IPS-11a (cell line): ENCODE results near the gene B3GNT2.
"Not testable (repeated sequence)": the region's sequence is repeated elsewhere in the genome, so short reads cannot be mapped to it uniquely, and the experiment has no call there.

ENCODE experiments used
- H3K4me3 ChIP-seq: one replicate; pipeline ENCODE4 v1.5.1; 2013; ENCODE audit warnings: low read depth, low read length, control low read depth

Gene B3GNT2

GRCh38 chr2:62195421-62196277 is at the start of gene B3GNT2:
TSS of gene B3GNT2 (plus strand) at chr2:62196115. CDS start at chr2:62222221, 26,106 bp downstream.
- peak within 1 kb of the TSS; percentile 81 for H3K4me3 ChIP-seq

- H3K4me3 ChIP-seq = not testable (repeated sequence)
These were observed 49.1 kb upstream of the B3GNT2 start for GRCh38 chr2:62146790-62147189.

- H3K4me3 ChIP-seq = no peak overlapping the region
These were observed 48.2 kb upstream of the B3GNT2 start for GRCh38 chr2:62147610-62148301.

- no peak overlapping the region for H3K4me3 ChIP-seq
These were observed 46.2 kb upstream of the B3GNT2 start for GRCh38 chr2:62149708-62150107.

- H3K4me3 ChIP-seq = no peak overlapping the region
These were observed 45.2 kb upstream of the B3GNT2 start for GRCh38 chr2:62150597-62151305.

- H3K4me3 ChIP-seq = no peak overlapping the region
These were observed 44.6 kb upstream of the B3GNT2 start for GRCh38 chr2:62151306-62151638.

GRCh38 chr2:62152000-62152399 is 43.9 kb upstream of the B3GNT2 start:
- H3K4me3 ChIP-seq = no peak overlapping the region

GRCh38 chr2:62156861-62157496 is 38.9 kb upstream of the B3GNT2 start:
- H3K4me3 ChIP-seq = no peak overlapping the region

GRCh38 chr2:62158444-62159121 is 37.3 kb upstream of the B3GNT2 start:
- no peak overlapping the region for H3K4me3 ChIP-seq

- not testable (repeated sequence) for H3K4me3 ChIP-seq
These were observed 35.2 kb upstream of the B3GNT2 start for GRCh38 chr2:62160691-62161090.

GRCh38 chr2:62163106-62163831 is 32.6 kb upstream of the B3GNT2 start:
- no peak overlapping the region for H3K4me3 ChIP-seq

GRCh38 chr2:62163834-62164233 is 32.1 kb upstream of the B3GNT2 start:
- H3K4me3 ChIP-seq = no peak overlapping the region

- no peak overlapping the region for H3K4me3 ChIP-seq
These were observed 20.2 kb upstream of the B3GNT2 start for GRCh38 chr2:62175728-62176127.

- no peak overlapping the region for H3K4me3 ChIP-seq
These were observed 19.1 kb upstream of the B3GNT2 start for GRCh38 chr2:62176801-62177200.

- no peak overlapping the region for H3K4me3 ChIP-seq
These were observed 18.4 kb upstream of the B3GNT2 start for GRCh38 chr2:62177392-62178049.

- H3K4me3 ChIP-seq = no peak overlapping the region
These were observed 17.1 kb upstream of the B3GNT2 start for GRCh38 chr2:62178741-62179271.

GRCh38 chr2:62180975-62181374 is 14.9 kb upstream of the B3GNT2 start:
- no peak overlapping the region for H3K4me3 ChIP-seq

- no peak overlapping the region for H3K4me3 ChIP-seq
These were observed 14.1 kb upstream of the B3GNT2 start for GRCh38 chr2:62181843-62182242.

GRCh38 chr2:62184512-62185230 is 11.2 kb upstream of the B3GNT2 start:
- H3K4me3 ChIP-seq = no peak overlapping the region
